ENCODE measurements around the gene FBXO47. TPM values are rescaled to one million over a fixed set of nuclear protein-coding genes. Genes with fewer than 3 reads are reported as not detected.
A peak's percentile ranks its signal among the peaks of the same experiment; 100 is the strongest.
"Not testable (repeated sequence)": the region's sequence is repeated elsewhere in the genome, so short reads cannot be mapped to it uniquely, and the experiment has no call there.

FBXO47 gene
- total and polyA plus RNA-seq, 4 donors, result not detected

DNA sequence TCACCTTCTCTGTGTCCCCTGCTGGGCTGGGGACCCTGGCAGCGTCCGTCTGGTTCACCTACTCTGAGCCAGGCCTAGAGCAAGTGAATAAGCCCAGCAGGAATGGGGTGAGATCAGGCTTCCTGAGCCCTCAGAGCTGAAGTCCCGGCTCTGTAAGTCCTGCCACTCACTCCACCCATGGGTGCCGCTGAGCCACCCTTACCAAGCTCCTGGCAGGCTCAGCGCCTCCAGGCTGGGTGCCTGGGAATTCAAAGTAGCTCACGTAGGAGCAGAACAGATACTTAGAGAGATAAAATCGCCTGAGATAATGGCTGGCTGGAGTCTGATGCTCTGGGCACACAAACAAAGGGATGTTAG lies 51.6 kb downstream of the FBXO47 start:
- Histone ChIP-seq H3K4me3 (no peak overlapping the region), H3K4me1 (ENCODE audit: control insufficient read depth in 5 of 5, insufficient read depth in 5 of 5, low read length in 5 of 5) (peaks cover 0 to 32% (median 6%) of the 10 kb centered on the region in 5 donors), H3K27ac (ENCODE audit: low read depth in 1 of 2, low read length in 1 of 2) (no peak overlapping the region), H3K36me3 (ENCODE audit: control insufficient read depth in 4 of 4, insufficient read depth in 4 of 4, low read length in 4 of 4) (peaks cover 0 to 67% (median 34%) of the 10 kb centered on the region in 4 donors), H3K9ac (ENCODE audit: insufficient read depth in 1 of 2, low read length in 2 of 2) (no peak overlapping the region), H3K9me3 (ENCODE audit: control insufficient read depth in 4 of 4, insufficient read depth in 3 of 4, low read length in 3 of 4) (no peaks in the 10 kb centered on the region), H3K27me3 (ENCODE audit: control insufficient read depth in 3 of 3, insufficient read depth in 3 of 3, low read length in 2 of 3) (no peaks in the 10 kb centered on the region)
- no peak for DNase-seq
- TF ChIP-seq, protein P1, sequence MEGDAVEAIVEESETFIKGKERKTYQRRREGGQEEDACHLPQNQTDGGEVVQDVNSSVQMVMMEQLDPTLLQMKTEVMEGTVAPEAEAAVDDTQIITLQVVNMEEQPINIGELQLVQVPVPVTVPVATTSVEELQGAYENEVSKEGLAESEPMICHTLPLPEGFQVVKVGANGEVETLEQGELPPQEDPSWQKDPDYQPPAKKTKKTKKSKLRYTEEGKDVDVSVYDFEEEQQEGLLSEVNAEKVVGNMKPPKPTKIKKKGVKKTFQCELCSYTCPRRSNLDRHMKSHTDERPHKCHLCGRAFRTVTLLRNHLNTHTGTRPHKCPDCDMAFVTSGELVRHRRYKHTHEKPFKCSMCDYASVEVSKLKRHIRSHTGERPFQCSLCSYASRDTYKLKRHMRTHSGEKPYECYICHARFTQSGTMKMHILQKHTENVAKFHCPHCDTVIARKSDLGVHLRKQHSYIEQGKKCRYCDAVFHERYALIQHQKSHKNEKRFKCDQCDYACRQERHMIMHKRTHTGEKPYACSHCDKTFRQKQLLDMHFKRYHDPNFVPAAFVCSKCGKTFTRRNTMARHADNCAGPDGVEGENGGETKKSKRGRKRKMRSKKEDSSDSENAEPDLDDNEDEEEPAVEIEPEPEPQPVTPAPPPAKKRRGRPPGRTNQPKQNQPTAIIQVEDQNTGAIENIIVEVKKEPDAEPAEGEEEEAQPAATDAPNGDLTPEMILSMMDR (IDR thresholded peaks at IDR 0.05; ENCODE audit: control extremely low read depth, extremely low read depth), result no peak
- ATAC-seq (ENCODE audit: insufficient read depth, low FRiP score), result no peak
- WGBS, 2 donors, result 90 to 92% methylated on average over 7 of the region's 7 CpGs

DNA sequence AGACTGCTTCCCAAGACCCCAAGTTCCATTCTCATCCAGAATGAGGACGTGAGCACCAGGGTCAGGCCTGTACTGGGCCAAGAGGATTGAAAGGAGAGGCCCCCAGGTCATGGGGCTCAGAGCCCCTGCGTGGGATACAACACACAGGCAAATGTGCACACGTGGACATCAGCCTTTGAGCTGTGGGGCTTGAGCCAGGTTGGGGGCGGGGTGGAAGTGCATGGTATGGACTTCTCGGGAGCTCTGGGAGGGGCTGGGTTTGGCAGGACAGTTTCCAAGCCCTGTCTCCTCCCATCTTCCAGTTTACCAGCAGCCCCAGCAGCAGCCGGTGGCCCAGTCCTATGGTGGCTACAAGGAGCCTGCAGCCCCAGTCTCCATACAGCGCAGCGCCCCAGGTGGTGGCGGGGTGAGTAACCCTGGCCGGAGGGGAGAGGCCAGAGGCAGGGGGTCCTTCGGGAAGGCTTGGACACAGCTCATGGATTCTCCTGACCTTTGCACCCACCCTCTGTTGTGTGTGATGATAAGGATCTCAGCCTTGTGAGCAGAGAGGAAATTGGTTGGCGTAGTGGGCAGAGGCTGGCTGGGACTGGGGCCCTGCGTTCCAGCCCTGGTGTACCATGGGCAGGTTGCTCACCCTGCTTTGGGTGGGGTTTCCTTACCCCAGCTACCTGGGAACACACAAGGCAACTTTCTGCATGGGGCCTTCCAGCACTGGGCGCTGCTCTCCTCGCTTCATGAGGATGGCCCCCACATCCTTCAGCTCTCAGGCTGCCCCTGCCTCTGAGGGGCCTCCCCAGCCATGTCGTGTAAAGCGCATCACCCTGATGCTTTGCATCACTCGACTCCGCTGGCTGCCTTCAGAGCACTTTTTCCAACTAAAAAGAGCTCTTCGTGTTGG lies 52.2 kb downstream of the FBXO47 start:
- Histone ChIP-seq H3K9ac (ENCODE audit: insufficient read depth in 1 of 2, low read length in 2 of 2) (no peak overlapping the region), H3K27me3 (ENCODE audit: control insufficient read depth in 3 of 3, insufficient read depth in 3 of 3, low read length in 2 of 3) (no peaks in the 10 kb centered on the region), H3K4me3 (no peak overlapping the region), H3K4me1 (ENCODE audit: control insufficient read depth in 5 of 5, insufficient read depth in 5 of 5, low read length in 5 of 5) (peaks cover 0 to 32% (median 6%) of the 10 kb centered on the region in 5 donors), H3K9me3 (ENCODE audit: control insufficient read depth in 4 of 4, insufficient read depth in 3 of 4, low read length in 3 of 4) (no peaks in the 10 kb centered on the region), H3K36me3 (ENCODE audit: control insufficient read depth in 4 of 4, insufficient read depth in 4 of 4, low read length in 4 of 4) (peaks cover 0 to 61% (median 30%) of the 10 kb centered on the region in 4 donors), H3K27ac (ENCODE audit: low read depth in 1 of 2, low read length in 1 of 2) (peak overlapping the region in 1 of 2 donors; percentile 64)
- no peak for DNase-seq
- TF ChIP-seq, protein P1 (IDR thresholded peaks at IDR 0.05; ENCODE audit: control extremely low read depth, extremely low read depth), result no peak
- no peak for ATAC-seq (ENCODE audit: insufficient read depth, low FRiP score)
- WGBS, 2 donors, result 78 to 90% methylated on average over 20 of the region's 20 CpGs

DNA sequence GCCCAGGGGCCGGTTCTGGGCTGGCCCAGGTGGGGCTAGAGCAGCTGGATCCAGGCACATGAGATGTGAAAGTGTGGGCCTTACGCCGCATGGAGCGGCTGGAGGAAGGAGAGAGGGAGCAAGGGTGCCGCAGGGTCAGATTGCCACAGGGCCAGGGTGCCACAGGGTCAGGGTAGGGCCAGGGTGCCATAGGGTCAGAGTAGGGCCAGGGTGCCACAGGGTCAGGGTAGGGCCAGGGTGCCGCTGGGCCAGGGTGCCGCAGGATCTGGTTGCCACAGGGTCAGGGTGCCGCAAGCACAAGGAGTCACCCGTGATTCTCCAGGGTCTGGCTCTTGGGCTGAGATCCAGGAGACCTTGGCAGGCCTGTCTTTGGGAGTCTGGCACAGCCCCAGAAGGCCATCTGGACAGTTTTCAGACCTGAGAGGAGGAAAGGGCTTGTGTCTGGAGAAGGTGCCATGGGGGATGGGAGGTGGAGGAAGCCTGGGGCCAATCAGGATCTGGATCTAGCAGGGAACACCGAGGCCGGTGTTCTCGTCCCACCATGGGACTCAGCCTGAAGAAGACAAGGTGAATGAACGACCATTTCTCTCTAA lies 54.9 kb downstream of the FBXO47 start:
- peaks cover 0 to 41% (median 23%) of the 10 kb centered on the region in 4 donors for H3K36me3 ChIP-seq (ENCODE audit: control insufficient read depth in 4 of 4, insufficient read depth in 4 of 4, low read length in 4 of 4)
- DNase-seq (peak; percentile 42 to 62 (median 59)), ATAC-seq (ENCODE audit: insufficient read depth, low FRiP score) (no peak)
- 71 to 81% methylated on average over 13 of the region's 13 CpGs for WGBS, 2 donors
- H3K4me3 ChIP-seq, result no peak overlapping the region
- no peaks in the 10 kb centered on the region for H3K27me3 ChIP-seq (ENCODE audit: control insufficient read depth in 3 of 3, insufficient read depth in 3 of 3, low read length in 2 of 3)
- TF ChIP-seq, protein P1 (IDR thresholded peaks at IDR 0.05; ENCODE audit: control extremely low read depth, extremely low read depth), result no peak
- peak overlapping the region in 1 of 2 donors; percentile 80 for H3K27ac ChIP-seq (ENCODE audit: low read depth in 1 of 2, low read length in 1 of 2)
- H3K9ac ChIP-seq (ENCODE audit: insufficient read depth in 1 of 2, low read length in 2 of 2), result no peak overlapping the region
- H3K4me1 ChIP-seq (ENCODE audit: control insufficient read depth in 5 of 5, insufficient read depth in 5 of 5, low read length in 5 of 5), result peaks cover 0 to 46% (median 6%) of the 10 kb centered on the region in 5 donors
- no peaks in the 10 kb centered on the region for H3K9me3 ChIP-seq (ENCODE audit: control insufficient read depth in 4 of 4, insufficient read depth in 3 of 4, low read length in 3 of 4)

DNA sequence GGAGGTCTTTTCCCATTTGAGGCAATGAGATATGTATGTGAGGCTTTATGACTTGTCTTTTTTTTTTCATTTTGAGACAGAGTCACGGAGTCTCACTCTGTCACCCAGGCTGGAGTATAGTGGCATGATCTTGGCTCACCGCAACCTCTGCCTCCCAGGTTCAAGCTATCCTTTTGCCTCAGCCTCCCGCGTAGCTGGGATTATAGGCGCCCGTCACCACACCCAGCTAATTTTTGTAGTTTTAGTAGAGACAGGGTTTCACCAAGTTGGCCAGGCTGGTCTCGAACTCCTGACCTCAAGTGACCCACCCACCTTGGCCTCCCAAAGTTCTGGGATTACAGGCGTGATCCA lies 55.5 kb downstream of the FBXO47 start:
- peak overlapping the region in 1 of 2 donors; percentile 80 for H3K27ac ChIP-seq (ENCODE audit: low read depth in 1 of 2, low read length in 1 of 2)
- H3K4me1 ChIP-seq (ENCODE audit: control insufficient read depth in 5 of 5, insufficient read depth in 5 of 5, low read length in 5 of 5), result peaks cover 0 to 51% (median 6%) of the 10 kb centered on the region in 5 donors
- not testable (repeated sequence) for DNase-seq; H3K27me3 ChIP-seq (ENCODE audit: control insufficient read depth in 3 of 3, insufficient read depth in 3 of 3, low read length in 2 of 3); ATAC-seq (ENCODE audit: insufficient read depth, low FRiP score); H3K9me3 ChIP-seq (ENCODE audit: control insufficient read depth in 4 of 4, insufficient read depth in 3 of 4, low read length in 3 of 4); H3K4me3 ChIP-seq; H3K9ac ChIP-seq (ENCODE audit: insufficient read depth in 1 of 2, low read length in 2 of 2)
- H3K36me3 ChIP-seq (ENCODE audit: control insufficient read depth in 4 of 4, insufficient read depth in 4 of 4, low read length in 4 of 4), result peaks cover 0 to 38% (median 20%) of the 10 kb centered on the region in 4 donors
- WGBS, 2 donors, result 96 to 97% methylated on average over 8 of the region's 8 CpGs
